Common myeloid progenitor, CD34-positive (primary cell): Measurements from ENCODE around the gene APOL5.
"Not testable (repeated sequence)": the region's sequence is repeated elsewhere in the genome, so short reads cannot be mapped to it uniquely, and the experiment has no call there.

Experiments
- CTCF ChIA-PET: fragments of 350-600 bp; sonication (Branson Sonifier 250); formaldehyde crosslinking; loops from one replicate; lab custom pipeline; 2021; ENCODE audit warnings: antibody characterized with exemption; lab: Charles Lee
- POLR2A ChIA-PET: fragments of 350-600 bp; sonication (Branson Sonifier 250); formaldehyde crosslinking; loops from one replicate; lab custom pipeline; 2021; ENCODE audit warnings: antibody characterized with exemption; lab: Charles Lee
- DNase-seq, 3 donors: peaks; one replicate each; pipeline versions ENCODE4 v3.0.0 to v3.0.0-alpha.2; 2013
- H3K27ac ChIP-seq, 2 experiments: 1 replicate in 1 of 2; 2 replicates in 1 of 2; pipeline ENCODE4 v1.7.0; 2013; ENCODE audit warnings: inconsistent platforms in 2 of 2, low read length in 2 of 2, mild to moderate bottlenecking in 2 of 2, low read depth in 1 of 2, moderate library complexity in 1 of 2; ENCODE audit not compliant: severe bottlenecking in 2 of 2, insufficient read depth in 1 of 2, poor library complexity in 1 of 2
- H3K27me3 ChIP-seq, 5 experiments: replicated peaks in 2 of 5; 1 replicate in 3 of 5; 2 replicates in 2 of 5; pipeline versions ENCODE4 v1.6.1 to v1.7.0; 2013; ENCODE audit warnings: low read length in 4 of 5, mild to moderate bottlenecking in 2 of 5, moderate library complexity in 2 of 5, inconsistent platforms in 1 of 5; ENCODE audit not compliant: insufficient read depth in 5 of 5, control insufficient read depth in 4 of 5
- H3K36me3 ChIP-seq, 4 experiments: 1 replicate in 2 of 4; 2 replicates in 2 of 4; pipeline versions ENCODE4 v1.6.1 to v1.7.0; 2013; ENCODE audit warnings: low read length in 3 of 4, control low read depth in 1 of 4, mild to moderate bottlenecking in 1 of 4; ENCODE audit not compliant: control insufficient read depth in 4 of 4, insufficient read depth in 4 of 4
- H3K4me1 ChIP-seq, 4 experiments: 1 replicate in 3 of 4; 2 replicates in 1 of 4; pipeline versions ENCODE4 v1.6.1 to v1.7.1; 2013; ENCODE audit warnings: low read length in 3 of 4, mild to moderate bottlenecking in 3 of 4, control low read depth in 1 of 4, inconsistent platforms in 1 of 4, moderate library complexity in 1 of 4; ENCODE audit not compliant: control insufficient read depth in 4 of 4, insufficient read depth in 4 of 4; ENCODE audit errors: control extremely low read depth in 1 of 4
- H3K4me3 ChIP-seq, 7 experiments: 1 replicate in 4 of 7; 2 replicates in 3 of 7; pipeline versions ENCODE4 v1.5.1 to v1.7.0; 2013; ENCODE audit warnings: mild to moderate bottlenecking in 7 of 7, low read length in 6 of 7, moderate library complexity in 6 of 7, inconsistent platforms in 2 of 7, low read depth in 2 of 7, control low read depth in 1 of 7; ENCODE audit not compliant: insufficient read depth in 4 of 7, control insufficient read depth in 1 of 7; ENCODE audit errors: extremely low read depth in 1 of 7
- H3K9me3 ChIP-seq, 5 experiments: 1 replicate in 4 of 5; 2 replicates in 1 of 5; pipeline versions ENCODE4 v1.6.1 to v1.7.1; 2013; ENCODE audit warnings: low read length in 4 of 5, mild to moderate bottlenecking in 2 of 5, inconsistent platforms in 1 of 5, low read depth in 1 of 5, moderate library complexity in 1 of 5; ENCODE audit not compliant: control insufficient read depth in 4 of 5, insufficient read depth in 2 of 5; ENCODE audit errors: control extremely low read depth in 1 of 5
- WGBS: methylation state at CpG from one replicate; pipeline ENCODE4 v1.1.5; 2013; ENCODE audit not compliant: insufficient coverage; 5-methylcytosine and 5-hydroxymethylcytosine counted together

Gene APOL5

GRCh38 chr22:35733791-35734516 lies 16.3 kb downstream of the APOL5 start:
- DNase-seq, result no peak
- Histone ChIP-seq H3K9me3 (no peaks in the 10 kb centered on the region), H3K36me3 (peaks cover 0 to 1% (median 0%) of the 10 kb centered on the region in 4 experiments), H3K27ac (no peak overlapping the region), H3K27me3 (peaks cover 0 to 7% (median 0%) of the 10 kb centered on the region in 5 experiments), H3K4me1 (no peaks in the 10 kb centered on the region), H3K4me3 (no peak overlapping the region)
- CTCF ChIA-PET, result no interaction called here
- 76% methylated on average over 3 of the region's 7 CpGs for WGBS
- POLR2A ChIA-PET, result no interaction called here

GRCh38 chr22:35734517-35734827 lies 16.8 kb downstream of the APOL5 start:
- ChIA-PET CTCF (no interaction called here), POLR2A (no interaction called here)
- Histone ChIP-seq H3K4me3 (no peak overlapping the region), H3K27me3 (peaks cover 0 to 7% (median 0%) of the 10 kb centered on the region in 5 experiments), H3K4me1 (no peaks in the 10 kb centered on the region), H3K27ac (no peak overlapping the region), H3K36me3 (peaks cover 0 to 2% (median 0%) of the 10 kb centered on the region in 4 experiments), H3K9me3 (no peaks in the 10 kb centered on the region)
- WGBS, result 50% methylated on average over 2 of the region's 7 CpGs
- DNase-seq, result no peak

- Histone ChIP-seq H3K27me3 (peaks cover 0 to 7% (median 0%) of the 10 kb centered on the region in 5 experiments), H3K4me3 (no peak overlapping the region), H3K4me1 (no peaks in the 10 kb centered on the region), H3K36me3 (peaks cover 0 to 2% (median 0%) of the 10 kb centered on the region in 4 experiments), H3K9me3 (no peaks in the 10 kb centered on the region), H3K27ac (no peak overlapping the region)
- DNase-seq, result no peak
- 83% methylated on average over 1 of the region's 1 CpG for WGBS
- POLR2A ChIA-PET, result no interaction called here
- CTCF ChIA-PET, result interaction anchor here (1.0 kb wide), 1 partner anchor 10 kb away, joined by 4 read pairs; no protein-coding TSS in a partner anchor
These were observed 17.9 kb downstream of the APOL5 start for GRCh38 chr22:35735542-35735941.

- WGBS, result 91% methylated on average over 3 of the region's 5 CpGs
- POLR2A ChIA-PET, result no interaction called here
- CTCF ChIA-PET, result interaction anchor here (1.0 kb wide), 1 partner anchor 11 kb away, joined by 4 read pairs; no protein-coding TSS in a partner anchor
These were observed 18.5 kb downstream of the APOL5 start for GRCh38 chr22:35736166-35736565.

GRCh38 chr22:35736701-35737100 lies 19.0 kb downstream of the APOL5 start:
- DNase-seq, result no peak
- peaks cover 0 to under 1% (median 0%) of the 10 kb centered on the region in 5 experiments for H3K27me3 ChIP-seq
- no peak overlapping the region for H3K27ac ChIP-seq
- H3K36me3 ChIP-seq, result peaks cover 0 to 2% (median 0%) of the 10 kb centered on the region in 4 experiments
- CTCF ChIA-PET, result no interaction called here
- POLR2A ChIA-PET, result no interaction called here
- no peak overlapping the region for H3K4me3 ChIP-seq
- H3K9me3 ChIP-seq, result no peaks in the 10 kb centered on the region
- WGBS, result 94% methylated on average over 12 of the region's 12 CpGs
- H3K4me1 ChIP-seq, result peaks cover 0 to 3% (median 0%) of the 10 kb centered on the region in 4 experiments

More at GRCh38 chr22:35736166-35736565, 18.5 kb downstream of the APOL5 start:
- no peak overlapping the region for H3K4me3 ChIP-seq
- no peaks in the 10 kb centered on the region for H3K9me3 ChIP-seq
- H3K36me3 ChIP-seq, result peaks cover 0 to 2% (median 0%) of the 10 kb centered on the region in 4 experiments
- no peak for DNase-seq
- H3K27ac ChIP-seq, result no peak overlapping the region
- H3K27me3 ChIP-seq, result peaks cover 0 to 4% (median 0%) of the 10 kb centered on the region in 5 experiments
- H3K4me1 ChIP-seq, result no peaks in the 10 kb centered on the region

- H3K27me3 ChIP-seq, DNase-seq, H3K9me3 ChIP-seq, H3K4me3 ChIP-seq, H3K27ac ChIP-seq, H3K36me3 ChIP-seq, H3K4me1 ChIP-seq, POLR2A ChIA-PET: not testable (repeated sequence)
- CTCF ChIA-PET, result interaction anchor here (1.0 to 2.0 kb wide), 2 partner anchors 107 to 111 kb away, joined by 3 to 9 read pairs; no protein-coding TSS in a partner anchor
- 96% methylated on average over 6 of the region's 6 CpGs for WGBS
These were observed 20.2 kb downstream of the APOL5 start for GRCh38 chr22:35737886-35738285.
